LNCaP clone FGC (cell line): ENCODE measurements around the gene SOCS7.

Experiments used
- DNase-seq: peaks from one replicate; pipeline ENCODE4 v3.0.0-alpha.2; 2011; ENCODE audit warnings: low read depth
- H3K4me3 ChIP-seq: 2 replicates; pipeline ENCODE4 v1.5.1; 2011; ENCODE audit warnings: mild to moderate bottlenecking, low read depth, low read length, control low read depth
- CTCF ChIP-seq: IDR thresholded peaks from 2 replicates; pipeline ENCODE4 v1.5.1; 2012; ENCODE audit warnings: mild to moderate bottlenecking; ENCODE audit not compliant: control insufficient read depth, insufficient read depth; ENCODE audit errors: extremely low read depth

Gene SOCS7

GRCh38 chr17:38361694-38362465, 10.2 kb downstream of the SOCS7 start:
- DNase-seq, result no peak
- no peak for TF ChIP-seq CTCF
- H3K4me3 ChIP-seq, result no peak overlapping the region

- no peak for TF ChIP-seq CTCF
- no peak for DNase-seq
- no peak overlapping the region for H3K4me3 ChIP-seq
These were observed 11.4 kb downstream of the SOCS7 start for GRCh38 chr17:38363016-38363415.

GRCh38 chr17:38364741-38365140, 13.1 kb downstream of the SOCS7 start:
- no peak for DNase-seq
- no peak for TF ChIP-seq CTCF
- no peak overlapping the region for H3K4me3 ChIP-seq

GRCh38 chr17:38369124-38369886, 17.7 kb downstream of the SOCS7 start:
- TF ChIP-seq CTCF, result no peak
- DNase-seq, result no peak

GRCh38 chr17:38379448-38379847, 27.8 kb downstream of the SOCS7 start:
- TF ChIP-seq CTCF, result no peak
- H3K4me3 ChIP-seq, result no peak overlapping the region
- no peak for DNase-seq

More at GRCh38 chr17:38369124-38369886, 17.7 kb downstream of the SOCS7 start:
- H3K4me3 ChIP-seq, result no peak overlapping the region

- H3K4me3 ChIP-seq, result no peak overlapping the region
- DNase-seq, result no peak
- TF ChIP-seq CTCF, result no peak
These were observed 43.4 kb downstream of the SOCS7 start for GRCh38 chr17:38395090-38395489.
